Hepatocyte (in vitro differentiated cells): Measurements from ENCODE around the gene BRD3OS.

Source experiments
- EZH2 ChIP-seq: fragments of 200-600 bp; sonication (generic); IDR thresholded peaks from 2 replicates; pipeline ENCODE4 v1.6.1; 2016; ENCODE audit warnings: antibody characterized with exemption, mild to moderate bottlenecking, borderline replicate concordance
- TF ChIP-seq, protein P1 (sequence below): fragments of 200-600 bp; sonication (generic); IDR thresholded peaks from 2 replicates; pipeline ENCODE4 v1.5.1; 2016; ENCODE audit warnings: antibody characterized with exemption, mild to moderate bottlenecking; ENCODE audit not compliant: poor library complexity

DNA sequence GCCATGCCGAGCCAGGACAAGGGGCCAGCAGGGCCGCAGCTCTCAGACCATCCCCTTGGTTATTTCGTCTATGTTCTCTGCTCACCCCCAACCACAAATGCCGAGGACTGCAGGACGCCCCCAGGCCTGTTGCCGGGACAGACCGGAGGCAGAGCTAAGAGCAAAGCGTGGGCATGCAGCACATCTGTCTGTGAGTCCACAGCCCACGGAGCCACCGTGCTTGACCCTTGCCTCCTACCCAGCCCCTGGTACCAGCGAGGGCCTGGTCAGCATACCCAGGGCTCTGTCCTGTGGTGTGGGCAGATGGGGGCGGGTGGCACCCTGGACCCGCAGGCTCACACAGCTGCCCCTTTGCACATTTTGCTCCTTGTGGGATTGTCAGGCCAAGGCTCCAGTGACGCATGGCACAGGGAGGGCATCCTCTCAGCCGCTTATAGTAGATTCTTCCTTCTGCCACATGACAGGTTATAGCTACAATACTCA is 37.8 kb downstream of the BRD3OS start:
- TF ChIP-seq, protein P1, sequence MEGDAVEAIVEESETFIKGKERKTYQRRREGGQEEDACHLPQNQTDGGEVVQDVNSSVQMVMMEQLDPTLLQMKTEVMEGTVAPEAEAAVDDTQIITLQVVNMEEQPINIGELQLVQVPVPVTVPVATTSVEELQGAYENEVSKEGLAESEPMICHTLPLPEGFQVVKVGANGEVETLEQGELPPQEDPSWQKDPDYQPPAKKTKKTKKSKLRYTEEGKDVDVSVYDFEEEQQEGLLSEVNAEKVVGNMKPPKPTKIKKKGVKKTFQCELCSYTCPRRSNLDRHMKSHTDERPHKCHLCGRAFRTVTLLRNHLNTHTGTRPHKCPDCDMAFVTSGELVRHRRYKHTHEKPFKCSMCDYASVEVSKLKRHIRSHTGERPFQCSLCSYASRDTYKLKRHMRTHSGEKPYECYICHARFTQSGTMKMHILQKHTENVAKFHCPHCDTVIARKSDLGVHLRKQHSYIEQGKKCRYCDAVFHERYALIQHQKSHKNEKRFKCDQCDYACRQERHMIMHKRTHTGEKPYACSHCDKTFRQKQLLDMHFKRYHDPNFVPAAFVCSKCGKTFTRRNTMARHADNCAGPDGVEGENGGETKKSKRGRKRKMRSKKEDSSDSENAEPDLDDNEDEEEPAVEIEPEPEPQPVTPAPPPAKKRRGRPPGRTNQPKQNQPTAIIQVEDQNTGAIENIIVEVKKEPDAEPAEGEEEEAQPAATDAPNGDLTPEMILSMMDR: no peak
- no peak for TF ChIP-seq EZH2
